ENCODE data around the gene GP1BB.

- TF ChIP-seq CTCF (IDR thresholded peaks at IDR 0.05) (peak; percentile 51 to 97 (median 78)), POLR2A (IDR thresholded peaks at IDR 0.05) (no peak)
Measured at GRCh38 chr22:19717691-19718455, 5.5 kb upstream of the GP1BB start.
